Fibroblast of lung (primary cell): Measurements from ENCODE around the gene GTPBP1.

Experiments
- CTCF ChIP-seq, 2 donors: IDR thresholded peaks in 1 of 2; conservative IDR thresholded peaks in 1 of 2; 1 replicate in 1 of 2; 2 replicates in 1 of 2; pipeline ENCODE4 v1.5.1; 2011 to 2012; ENCODE audit warnings: low read length in 2 of 2, control low read depth in 1 of 2, inconsistent platforms in 1 of 2, low read depth in 1 of 2, mild to moderate bottlenecking in 1 of 2
- EZH2 ChIP-seq: IDR thresholded peaks from 2 replicates; pipeline ENCODE4 v1.5.1; 2012; ENCODE audit warnings: low read length, control low read depth, mild to moderate bottlenecking; ENCODE audit errors: missing control alignments

GRCh38 chr22:38715176-38715764 is 9.5 kb downstream of the GTPBP1 start:
- no peak for TF ChIP-seq CTCF (conservative IDR thresholded peaks at IDR 0.05 in 1 of 2, IDR thresholded peaks at IDR 0.05 in 1 of 2; ENCODE audit: low read depth in 1 of 2, low read length in 2 of 2)
- no peak for TF ChIP-seq EZH2
